BLaER1 treated with 17β-estradiol and CSF1 and Interleukin-3, amounts not matched to agents 10 nM and 100 nM (cell line): ENCODE data around the gene GRB7.
"Not testable (repeated sequence)": the region's sequence is repeated elsewhere in the genome, so short reads cannot be mapped to it uniquely, and the experiment has no call there.

ENCODE experiments used
- H3K27ac ChIP-seq, 11 experiments: shearing (Covaris generic); formaldehyde crosslinking; 2 replicates each; pipeline ENCODE4 v1.8.1; 2022
- H3K27me3 ChIP-seq, 11 experiments: shearing (Covaris generic); formaldehyde crosslinking; 2 replicates each; pipeline ENCODE4 v1.8.1; 2022
- H3K36me3 ChIP-seq, 11 experiments: shearing (Covaris generic); formaldehyde crosslinking; 2 replicates each; pipeline ENCODE4 v1.8.1; 2022
- H3K4me1 ChIP-seq, 10 experiments: shearing (Covaris generic); formaldehyde crosslinking; 2 replicates each; pipeline ENCODE4 v1.8.1; 2022
- H3K4me2 ChIP-seq, 11 experiments: shearing (Covaris generic); formaldehyde crosslinking; 2 replicates each; pipeline ENCODE4 v1.8.1; 2022
- H3K4me3 ChIP-seq, 10 experiments: shearing (Covaris generic); formaldehyde crosslinking; 2 replicates each; pipeline ENCODE4 v1.8.1; 2022
- H3K9ac ChIP-seq, 11 experiments: shearing (Covaris generic); formaldehyde crosslinking; 2 replicates each; pipeline ENCODE4 v1.8.1; 2022
- H3K9me3 ChIP-seq, 11 experiments: shearing (Covaris generic); formaldehyde crosslinking; replicated peaks in 1 of 11; 2 replicates each; pipeline ENCODE4 v1.8.1; 2022
- H4K20me1 ChIP-seq, 11 experiments: shearing (Covaris generic); formaldehyde crosslinking; 2 replicates each; pipeline ENCODE4 v1.8.1; 2022
- Cebpa-rat ChIP-seq, 11 experiments: shearing (Covaris generic); IDR thresholded peaks; 2 replicates each; pipeline ENCODE4 v1.8.1; 2022

Gene GRB7

GRCh38 chr17:39716073-39716818, 21.5 kb upstream of the GRB7 start:
- peak overlapping the region in 7 of 11 experiments; percentile 3 to 55 (median 40); a peak in 10 of 22 replicates for H3K4me2 ChIP-seq
- H3K4me1 ChIP-seq: peaks cover 0 to 42% (median 31%) of the 10 kb centered on the region in 10 experiments; a peak in 15 of 20 replicates
- no peaks in the 10 kb centered on the region for H3K9me3 ChIP-seq
- H3K27me3 ChIP-seq: no peaks in the 10 kb centered on the region
- no peak overlapping the region for H3K4me3 ChIP-seq
- TF ChIP-seq Cebpa-rat (IDR thresholded peaks at IDR 0.05): no peak
- 0 out of 22 replicates have a peak overlapping the region, but pooled peaks of 1 of the 11 experiments have one; percentile 4 for H3K9ac ChIP-seq
- no peaks in the 10 kb centered on the region; a peak in 1 of 22 replicates for H4K20me1 ChIP-seq
- no peak overlapping the region for H3K27ac ChIP-seq
- H3K36me3 ChIP-seq: no peaks in the 10 kb centered on the region

GRCh38 chr17:39716879-39717536, 20.7 kb upstream of the GRB7 start:
- Histone ChIP-seq H3K4me1 (peaks cover 0 to 34% (median 23%) of the 10 kb centered on the region in 10 experiments; a peak in 14 of 20 replicates), H4K20me1 (no peaks in the 10 kb centered on the region; a peak in 1 of 22 replicates), H3K36me3 (no peaks in the 10 kb centered on the region), H3K9me3 (no peaks in the 10 kb centered on the region), H3K27me3 (no peaks in the 10 kb centered on the region), H3K27ac (no peak overlapping the region), H3K4me3 (no peak overlapping the region), H3K9ac (peak overlapping the region in 2 of 11 experiments; percentile 4 to 18; a peak in 1 of 22 replicates), H3K4me2 (peak overlapping the region in 7 of 11 experiments; percentile 3 to 55 (median 40); a peak in 12 of 22 replicates)
- no peak for TF ChIP-seq Cebpa-rat (IDR thresholded peaks at IDR 0.05)

- Histone ChIP-seq H3K4me2 (peak overlapping the region in 3 of 11 experiments; percentile 30 to 47 (median 40); a peak in 3 of 22 replicates), H3K36me3 (no peaks in the 10 kb centered on the region)
Observed at GRCh38 chr17:39717660-39718059, 20.1 kb upstream of the GRB7 start.

GRCh38 chr17:39719563-39720355, 18.0 kb upstream of the GRB7 start:
- no peak overlapping the region for H3K9ac ChIP-seq
- H3K9me3 ChIP-seq: no peaks in the 10 kb centered on the region
- TF ChIP-seq Cebpa-rat (IDR thresholded peaks at IDR 0.05): no peak
- no peaks in the 10 kb centered on the region for H3K27me3 ChIP-seq
- H3K36me3 ChIP-seq: no peaks in the 10 kb centered on the region
- H3K27ac ChIP-seq: no peak overlapping the region
- H3K4me1 ChIP-seq: peaks cover 0 to 24% (median 14%) of the 10 kb centered on the region in 10 experiments; a peak in 9 of 20 replicates
- H3K4me3 ChIP-seq: no peak overlapping the region
- no peaks in the 10 kb centered on the region; a peak in 1 of 22 replicates for H4K20me1 ChIP-seq
- no peak overlapping the region for H3K4me2 ChIP-seq

More at GRCh38 chr17:39717660-39718059, 20.1 kb upstream of the GRB7 start:
- no peak for TF ChIP-seq Cebpa-rat (IDR thresholded peaks at IDR 0.05)
- H3K9ac ChIP-seq: no peak overlapping the region
- no peak overlapping the region for H3K4me3 ChIP-seq
- no peaks in the 10 kb centered on the region for H3K27me3 ChIP-seq
- no peaks in the 10 kb centered on the region; a peak in 1 of 22 replicates for H4K20me1 ChIP-seq
- H3K4me1 ChIP-seq: peaks cover 0 to 28% (median 17%) of the 10 kb centered on the region in 10 experiments; a peak in 10 of 20 replicates
- H3K9me3 ChIP-seq: no peaks in the 10 kb centered on the region
- H3K27ac ChIP-seq: no peak overlapping the region

GRCh38 chr17:39722104-39722503, 15.6 kb upstream of the GRB7 start:
- Histone ChIP-seq H3K9me3 (no peaks in the 10 kb centered on the region), H4K20me1 (peaks cover 0 to 9% (median 0%) of the 10 kb centered on the region in 11 experiments; a peak in 2 of 22 replicates), H3K4me2 (no peak overlapping the region), H3K9ac (no peak overlapping the region), H3K27ac (no peak overlapping the region), H3K27me3 (no peaks in the 10 kb centered on the region), H3K4me3 (no peak overlapping the region), H3K36me3 (peaks cover 0 to 11% (median 0%) of the 10 kb centered on the region in 11 experiments; a peak in 6 of 22 replicates), H3K4me1 (peaks cover 0 to 27% (median 11%) of the 10 kb centered on the region in 10 experiments; a peak in 13 of 20 replicates)
- TF ChIP-seq Cebpa-rat (IDR thresholded peaks at IDR 0.05): no peak

GRCh38 chr17:39722965-39723848, 14.5 kb upstream of the GRB7 start:
- H3K27me3 ChIP-seq: no peaks in the 10 kb centered on the region
- peaks cover 0 to 13% (median 0%) of the 10 kb centered on the region in 11 experiments; a peak in 2 of 22 replicates for H4K20me1 ChIP-seq
- H3K36me3 ChIP-seq: peaks cover 5 to 22% (median 9%) of the 10 kb centered on the region in 11 experiments; a peak in 20 of 22 replicates
- no peak for TF ChIP-seq Cebpa-rat (IDR thresholded peaks at IDR 0.05)
- H3K4me1 ChIP-seq: peaks cover 6 to 22% (median 12%) of the 10 kb centered on the region in 10 experiments; a peak in 15 of 20 replicates
- no peak overlapping the region for H3K4me3 ChIP-seq
- H3K9me3 ChIP-seq: no peaks in the 10 kb centered on the region
- H3K9ac ChIP-seq: no peak overlapping the region
- H3K4me2 ChIP-seq: no peak overlapping the region
- H3K27ac ChIP-seq: no peak overlapping the region

GRCh38 chr17:39724731-39725130, 13.0 kb upstream of the GRB7 start:
- Histone ChIP-seq H3K36me3 (peaks cover 18 to 35% (median 21%) of the 10 kb centered on the region in 11 experiments), H3K4me1 (peaks cover 17 to 33% (median 24%) of the 10 kb centered on the region in 10 experiments), H3K4me2 (no peak overlapping the region), H4K20me1 (peaks cover 0 to 15% (median 0%) of the 10 kb centered on the region in 11 experiments; a peak in 6 of 22 replicates), H3K27me3 (no peaks in the 10 kb centered on the region), H3K9me3 (no peaks in the 10 kb centered on the region), H3K4me3 (no peak overlapping the region), H3K27ac (no peak overlapping the region), H3K9ac (no peak overlapping the region)
- no peak for TF ChIP-seq Cebpa-rat (IDR thresholded peaks at IDR 0.05)

- not testable (repeated sequence) for H3K4me3 ChIP-seq, H3K9ac ChIP-seq, H3K9me3 ChIP-seq, H3K27ac ChIP-seq, H3K27me3 ChIP-seq
- H3K4me1 ChIP-seq: peaks cover 20 to 36% (median 28%) of the 10 kb centered on the region in 10 experiments
- peak overlapping the region in 3 of 11 experiments; percentile 22 to 40 (median 29); a peak in 5 of 22 replicates for H3K4me2 ChIP-seq
- peaks cover 0 to 17% (median 0%) of the 10 kb centered on the region in 11 experiments; a peak in 6 of 22 replicates for H4K20me1 ChIP-seq
- peaks cover 18 to 35% (median 21%) of the 10 kb centered on the region in 11 experiments for H3K36me3 ChIP-seq
Observed at GRCh38 chr17:39725923-39726322, 11.8 kb upstream of the GRB7 start.
